AG10803 (cell line): Measurements from ENCODE around the gene PRSS53.

Experiments
- DNase-seq: peaks from one replicate; pipeline ENCODE4 v3.0.0; 2010; ENCODE audit warnings: low read depth
- H3K4me3 ChIP-seq: 2 replicates; pipeline ENCODE4 v1.5.1; 2011; ENCODE audit warnings: mild to moderate bottlenecking, low read length, control low read depth
- TF ChIP-seq, protein P1 (sequence below): conservative IDR thresholded peaks from 2 replicates; pipeline ENCODE4 v1.5.1; 2011; ENCODE audit warnings: mild to moderate bottlenecking, low read length, control low read depth, inconsistent platforms

Gene PRSS53

GRCh38 chr16:31083981-31084380 is 4.8 kb downstream of the PRSS53 start:
- DNase-seq, result no peak
- TF ChIP-seq, protein P1, sequence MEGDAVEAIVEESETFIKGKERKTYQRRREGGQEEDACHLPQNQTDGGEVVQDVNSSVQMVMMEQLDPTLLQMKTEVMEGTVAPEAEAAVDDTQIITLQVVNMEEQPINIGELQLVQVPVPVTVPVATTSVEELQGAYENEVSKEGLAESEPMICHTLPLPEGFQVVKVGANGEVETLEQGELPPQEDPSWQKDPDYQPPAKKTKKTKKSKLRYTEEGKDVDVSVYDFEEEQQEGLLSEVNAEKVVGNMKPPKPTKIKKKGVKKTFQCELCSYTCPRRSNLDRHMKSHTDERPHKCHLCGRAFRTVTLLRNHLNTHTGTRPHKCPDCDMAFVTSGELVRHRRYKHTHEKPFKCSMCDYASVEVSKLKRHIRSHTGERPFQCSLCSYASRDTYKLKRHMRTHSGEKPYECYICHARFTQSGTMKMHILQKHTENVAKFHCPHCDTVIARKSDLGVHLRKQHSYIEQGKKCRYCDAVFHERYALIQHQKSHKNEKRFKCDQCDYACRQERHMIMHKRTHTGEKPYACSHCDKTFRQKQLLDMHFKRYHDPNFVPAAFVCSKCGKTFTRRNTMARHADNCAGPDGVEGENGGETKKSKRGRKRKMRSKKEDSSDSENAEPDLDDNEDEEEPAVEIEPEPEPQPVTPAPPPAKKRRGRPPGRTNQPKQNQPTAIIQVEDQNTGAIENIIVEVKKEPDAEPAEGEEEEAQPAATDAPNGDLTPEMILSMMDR, result no peak
- H3K4me3 ChIP-seq, result no peak overlapping the region

DNA sequence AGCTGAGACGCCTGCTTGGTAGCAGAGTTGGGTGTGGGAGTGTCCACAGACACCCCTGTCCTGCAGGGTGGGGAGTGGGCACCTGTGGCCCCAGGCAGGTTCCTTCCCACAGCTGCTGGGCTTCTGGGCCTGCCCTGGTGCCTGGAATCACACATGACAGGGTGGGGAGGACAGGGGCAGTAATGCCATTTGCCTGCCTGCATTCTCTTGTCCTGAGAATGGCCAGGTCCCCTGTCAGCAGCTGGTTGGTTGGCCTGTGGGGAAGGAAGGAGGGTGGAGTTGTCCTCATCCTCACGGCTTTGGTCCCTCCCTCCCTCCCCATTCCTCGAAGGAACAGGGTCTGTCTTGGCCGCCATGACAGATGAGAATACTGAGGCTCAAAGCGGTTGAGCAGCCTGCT is 5.2 kb downstream of the PRSS53 start:
- DNase-seq, result no peak
- TF ChIP-seq, protein P1, result no peak
- H3K4me3 ChIP-seq, result no peak overlapping the region

DNA sequence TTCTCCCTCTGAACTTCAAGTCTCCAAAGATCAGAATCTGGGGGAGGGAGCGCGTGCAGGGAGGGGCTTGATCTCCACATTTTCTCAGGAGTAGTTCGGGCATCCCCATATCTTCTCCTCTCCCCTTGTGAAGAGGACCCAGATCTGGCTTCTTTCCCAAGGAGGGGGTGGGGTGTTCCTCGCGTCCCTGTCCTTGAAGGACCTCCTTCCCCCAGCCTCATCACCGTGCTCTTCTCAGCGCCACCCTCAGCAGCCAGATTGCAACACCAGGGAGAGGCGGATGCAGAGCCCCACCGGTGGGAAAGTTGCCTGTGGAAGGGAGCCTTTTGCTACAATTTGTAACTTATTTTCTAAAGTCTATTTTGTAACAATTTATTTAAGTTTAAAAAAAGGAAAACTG is 5.7 kb downstream of the PRSS53 start:
- no peak for DNase-seq
- TF ChIP-seq, protein P1, result no peak
- H3K4me3 ChIP-seq, result no peak overlapping the region

- DNase-seq, result no peak
- TF ChIP-seq, protein P1, result no peak
- H3K4me3 ChIP-seq, result no peak overlapping the region
Measured at GRCh38 chr16:31082368-31083045, 6.2 kb downstream of the PRSS53 start.

GRCh38 chr16:31081428-31082351 is 7.1 kb downstream of the PRSS53 start:
- H3K4me3 ChIP-seq, result no peak overlapping the region
- DNase-seq, result no peak
- TF ChIP-seq, protein P1, result no peak

DNA sequence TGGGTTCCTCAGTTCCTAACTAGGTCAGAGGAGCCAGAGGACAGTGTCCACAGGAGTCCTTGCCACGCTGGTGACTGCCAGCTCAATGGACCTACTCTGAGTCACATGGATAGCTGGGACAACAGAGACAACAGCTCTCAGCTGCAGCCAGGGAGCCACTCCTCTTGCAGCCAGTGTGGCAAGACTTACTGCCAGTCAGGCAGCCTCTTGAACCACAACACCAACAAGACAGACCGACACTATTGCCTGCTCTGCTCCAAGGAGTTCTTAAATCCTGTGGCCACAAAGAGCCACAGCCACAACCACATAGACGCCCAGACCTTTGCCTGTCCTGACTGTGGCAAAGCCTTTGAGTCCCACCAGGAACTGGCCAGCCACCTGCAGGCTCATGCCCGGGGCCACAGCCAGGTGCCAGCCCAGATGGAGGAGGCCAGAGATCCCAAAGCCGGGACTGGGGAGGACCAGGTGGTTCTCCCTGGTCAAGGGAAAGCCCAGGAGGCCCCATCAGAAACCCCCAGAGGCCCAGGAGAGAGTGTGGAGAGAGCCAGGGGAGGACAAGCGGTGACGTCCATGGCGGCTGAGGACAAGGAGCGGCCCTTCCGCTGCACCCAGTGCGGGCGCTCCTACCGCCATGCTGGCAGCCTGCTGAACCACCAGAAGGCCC is 7.9 kb downstream of the PRSS53 start:
- DNase-seq, result no peak
- TF ChIP-seq, protein P1, result no peak
- no peak overlapping the region for H3K4me3 ChIP-seq
